Measurements from ENCODE around the gene FSTL3.

Gene FSTL3

GRCh38 chr19:679418-680286, 3.5 kb downstream of the FSTL3 start:
- Histone ChIP-seq H3K27me3 (replicated peaks) (no peaks in the 10 kb centered on the region), H3K27ac (peak overlapping the region; percentile 97), H3K4me3 (ENCODE audit: low read depth, low read length) (peak overlapping the region; percentile 57), H3K36me3 (replicated peaks) (peaks cover 12% of the 10 kb centered on the region)
- TF ChIP-seq, protein P1, sequence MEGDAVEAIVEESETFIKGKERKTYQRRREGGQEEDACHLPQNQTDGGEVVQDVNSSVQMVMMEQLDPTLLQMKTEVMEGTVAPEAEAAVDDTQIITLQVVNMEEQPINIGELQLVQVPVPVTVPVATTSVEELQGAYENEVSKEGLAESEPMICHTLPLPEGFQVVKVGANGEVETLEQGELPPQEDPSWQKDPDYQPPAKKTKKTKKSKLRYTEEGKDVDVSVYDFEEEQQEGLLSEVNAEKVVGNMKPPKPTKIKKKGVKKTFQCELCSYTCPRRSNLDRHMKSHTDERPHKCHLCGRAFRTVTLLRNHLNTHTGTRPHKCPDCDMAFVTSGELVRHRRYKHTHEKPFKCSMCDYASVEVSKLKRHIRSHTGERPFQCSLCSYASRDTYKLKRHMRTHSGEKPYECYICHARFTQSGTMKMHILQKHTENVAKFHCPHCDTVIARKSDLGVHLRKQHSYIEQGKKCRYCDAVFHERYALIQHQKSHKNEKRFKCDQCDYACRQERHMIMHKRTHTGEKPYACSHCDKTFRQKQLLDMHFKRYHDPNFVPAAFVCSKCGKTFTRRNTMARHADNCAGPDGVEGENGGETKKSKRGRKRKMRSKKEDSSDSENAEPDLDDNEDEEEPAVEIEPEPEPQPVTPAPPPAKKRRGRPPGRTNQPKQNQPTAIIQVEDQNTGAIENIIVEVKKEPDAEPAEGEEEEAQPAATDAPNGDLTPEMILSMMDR (IDR thresholded peaks at IDR 0.05; ENCODE audit: low read depth, low read length, missing control alignments) = no peak
- no peak for DNase-seq
- in situ Hi-C loops (cut with HindIII; ENCODE audit: low pct_ligation_motif_present, low sequenced_read_pairs) = no loop called here

DNA sequence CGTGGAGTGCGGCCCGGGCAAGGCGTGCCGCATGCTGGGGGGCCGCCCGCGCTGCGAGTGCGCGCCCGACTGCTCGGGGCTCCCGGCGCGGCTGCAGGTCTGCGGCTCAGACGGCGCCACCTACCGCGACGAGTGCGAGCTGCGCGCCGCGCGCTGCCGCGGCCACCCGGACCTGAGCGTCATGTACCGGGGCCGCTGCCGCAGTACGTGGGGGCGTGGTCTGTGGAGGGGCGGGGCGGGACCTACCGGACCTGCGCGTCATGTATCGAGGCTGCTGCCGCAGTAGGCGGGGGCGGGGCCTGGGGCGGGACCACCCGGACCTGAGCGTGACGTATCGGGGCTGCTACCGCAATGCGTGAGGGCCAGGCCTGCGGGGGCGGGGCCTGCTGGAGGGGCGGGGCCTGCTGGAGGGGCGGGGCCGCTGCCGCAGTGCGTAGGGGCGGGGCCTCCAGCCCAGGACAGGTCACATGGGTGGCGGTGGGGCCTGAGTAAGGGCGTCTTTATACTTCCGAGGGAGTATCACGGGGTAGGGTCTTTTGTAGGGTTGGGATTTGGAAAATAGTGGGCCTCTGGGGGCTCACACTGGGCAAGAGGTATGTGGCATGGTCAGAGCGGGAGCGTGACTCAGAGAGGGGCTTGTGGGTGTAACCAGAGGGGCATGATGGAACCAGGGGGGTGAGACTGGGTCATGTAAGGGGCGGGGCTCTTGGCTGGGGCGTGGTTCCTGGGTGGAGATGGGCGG, 4.3 kb downstream of the FSTL3 start:
- TF ChIP-seq, protein P1 (IDR thresholded peaks at IDR 0.05; ENCODE audit: low read depth, low read length, missing control alignments) = peak; percentile 17
- Histone ChIP-seq H3K36me3 (replicated peaks) (peaks cover 12% of the 10 kb centered on the region), H3K27ac (peak overlapping the region; percentile 97), H3K27me3 (replicated peaks) (no peaks in the 10 kb centered on the region), H3K4me3 (ENCODE audit: low read depth, low read length) (peak overlapping the region; percentile 57)
- peak; percentile 99 for DNase-seq
- in situ Hi-C loops (cut with HindIII; ENCODE audit: low pct_ligation_motif_present, low sequenced_read_pairs) = no loop called here

GRCh38 chr19:681029-682019, 5.1 kb downstream of the FSTL3 start:
- in situ Hi-C loops (cut with HindIII; ENCODE audit: low pct_ligation_motif_present, low sequenced_read_pairs) = no loop called here
- Histone ChIP-seq H3K36me3 (replicated peaks) (peaks cover 12% of the 10 kb centered on the region), H3K27ac (peak overlapping the region; percentile 89), H3K4me3 (ENCODE audit: low read depth, low read length) (no peak overlapping the region), H3K27me3 (replicated peaks) (no peaks in the 10 kb centered on the region)
- TF ChIP-seq, protein P1 (IDR thresholded peaks at IDR 0.05; ENCODE audit: low read depth, low read length, missing control alignments) = no peak
- DNase-seq = no peak

- peaks cover 9% of the 10 kb centered on the region for H3K36me3 ChIP-seq (replicated peaks)
- TF ChIP-seq, protein P1 (IDR thresholded peaks at IDR 0.05; ENCODE audit: low read depth, low read length, missing control alignments) = no peak
- no peak for DNase-seq
- no peaks in the 10 kb centered on the region for H3K27me3 ChIP-seq (replicated peaks)
- no peak overlapping the region for H3K27ac ChIP-seq
- in situ Hi-C loops (cut with HindIII; ENCODE audit: low pct_ligation_motif_present, low sequenced_read_pairs) = no loop called here
- H3K4me3 ChIP-seq (ENCODE audit: low read depth, low read length) = no peak overlapping the region
Measured at GRCh38 chr19:682678-683320, 6.6 kb downstream of the FSTL3 start.

GRCh38 chr19:685454-685931, 9.3 kb downstream of the FSTL3 start:
- no peak for DNase-seq
- peaks cover 5% of the 10 kb centered on the region for H3K36me3 ChIP-seq (replicated peaks)
- H3K27me3 ChIP-seq (replicated peaks) = no peaks in the 10 kb centered on the region
- TF ChIP-seq, protein P1 (IDR thresholded peaks at IDR 0.05; ENCODE audit: low read depth, low read length, missing control alignments) = no peak
- H3K27ac ChIP-seq = no peak overlapping the region
- in situ Hi-C loops (cut with HindIII; ENCODE audit: low pct_ligation_motif_present, low sequenced_read_pairs) = no loop called here
- H3K4me3 ChIP-seq (ENCODE audit: low read depth, low read length) = no peak overlapping the region

Measured in brain microvascular endothelial cell (primary cell).